ENCODE results near the gene FUT3. TPM values are rescaled to one million over a fixed set of nuclear protein-coding genes. Genes with fewer than 3 reads are reported as not detected.

FUT3 gene
- 0.46 TPM for polyA plus RNA-seq (2012; ENCODE audit: insufficient read length, low read depth)

DNA sequence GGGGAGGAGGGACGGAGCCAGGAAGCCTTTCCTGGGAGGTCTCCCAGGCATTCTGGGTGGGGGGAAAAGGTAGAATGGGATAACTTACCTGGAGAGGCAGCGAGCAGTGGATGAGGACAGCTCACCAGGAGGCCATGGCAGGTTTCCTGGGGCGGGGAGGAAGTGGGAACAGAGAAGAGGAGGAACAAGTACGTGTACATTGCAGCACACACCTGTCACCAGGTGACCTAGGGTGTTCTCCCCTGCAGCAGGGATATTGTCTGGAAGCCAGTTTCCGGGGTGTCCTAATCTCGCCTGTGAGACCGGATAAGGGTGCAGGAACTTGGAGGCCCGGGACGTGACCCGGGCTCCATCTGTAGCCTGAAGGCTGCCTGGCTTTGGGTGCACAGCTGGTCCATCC lies at the start of gene FUT3:
FUT3 (minus strand) TSS at position 148 of the 400 bp plus-strand sequence.
- TF ChIP-seq FOXP2 (optimal IDR thresholded peaks at IDR 0.05; ENCODE audit: borderline replicate concordance, extremely low read depth, extremely low read length, insufficient read depth), result no peak
- no peak for TF ChIP-seq POLR2AphosphoS5 (IDR thresholded peaks at IDR 0.05; ENCODE audit: low read depth, low read length)
- TF ChIP-seq, protein P1, sequence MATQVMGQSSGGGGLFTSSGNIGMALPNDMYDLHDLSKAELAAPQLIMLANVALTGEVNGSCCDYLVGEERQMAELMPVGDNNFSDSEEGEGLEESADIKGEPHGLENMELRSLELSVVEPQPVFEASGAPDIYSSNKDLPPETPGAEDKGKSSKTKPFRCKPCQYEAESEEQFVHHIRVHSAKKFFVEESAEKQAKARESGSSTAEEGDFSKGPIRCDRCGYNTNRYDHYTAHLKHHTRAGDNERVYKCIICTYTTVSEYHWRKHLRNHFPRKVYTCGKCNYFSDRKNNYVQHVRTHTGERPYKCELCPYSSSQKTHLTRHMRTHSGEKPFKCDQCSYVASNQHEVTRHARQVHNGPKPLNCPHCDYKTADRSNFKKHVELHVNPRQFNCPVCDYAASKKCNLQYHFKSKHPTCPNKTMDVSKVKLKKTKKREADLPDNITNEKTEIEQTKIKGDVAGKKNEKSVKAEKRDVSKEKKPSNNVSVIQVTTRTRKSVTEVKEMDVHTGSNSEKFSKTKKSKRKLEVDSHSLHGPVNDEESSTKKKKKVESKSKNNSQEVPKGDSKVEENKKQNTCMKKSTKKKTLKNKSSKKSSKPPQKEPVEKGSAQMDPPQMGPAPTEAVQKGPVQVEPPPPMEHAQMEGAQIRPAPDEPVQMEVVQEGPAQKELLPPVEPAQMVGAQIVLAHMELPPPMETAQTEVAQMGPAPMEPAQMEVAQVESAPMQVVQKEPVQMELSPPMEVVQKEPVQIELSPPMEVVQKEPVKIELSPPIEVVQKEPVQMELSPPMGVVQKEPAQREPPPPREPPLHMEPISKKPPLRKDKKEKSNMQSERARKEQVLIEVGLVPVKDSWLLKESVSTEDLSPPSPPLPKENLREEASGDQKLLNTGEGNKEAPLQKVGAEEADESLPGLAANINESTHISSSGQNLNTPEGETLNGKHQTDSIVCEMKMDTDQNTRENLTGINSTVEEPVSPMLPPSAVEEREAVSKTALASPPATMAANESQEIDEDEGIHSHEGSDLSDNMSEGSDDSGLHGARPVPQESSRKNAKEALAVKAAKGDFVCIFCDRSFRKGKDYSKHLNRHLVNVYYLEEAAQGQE (IDR thresholded peaks at IDR 0.05; ENCODE audit: insufficient read depth in 1 of 2, low read depth in 2 of 2, low read length in 2 of 2), result no peak
- TF ChIP-seq TAF1 (IDR thresholded peaks at IDR 0.05; ENCODE audit: borderline replicate concordance, insufficient read depth, low read length), result no peak
- no peak for TF ChIP-seq SIN3A (IDR thresholded peaks at IDR 0.05; ENCODE audit: borderline replicate concordance, insufficient read depth, low read length)

GRCh38 chr19:5900976-5901375 lies 49.7 kb upstream of the FUT3 start:
- TF ChIP-seq, protein P1 (IDR thresholded peaks at IDR 0.05; ENCODE audit: insufficient read depth in 1 of 2, low read depth in 2 of 2, low read length in 2 of 2), result no peak
- no peak for TF ChIP-seq TAF1 (IDR thresholded peaks at IDR 0.05; ENCODE audit: borderline replicate concordance, insufficient read depth, low read length)
- TF ChIP-seq FOXP2 (optimal IDR thresholded peaks at IDR 0.05; ENCODE audit: borderline replicate concordance, extremely low read depth, extremely low read length, insufficient read depth), result no peak
- no peak for TF ChIP-seq SIN3A (IDR thresholded peaks at IDR 0.05; ENCODE audit: borderline replicate concordance, insufficient read depth, low read length)
- TF ChIP-seq POLR2AphosphoS5 (IDR thresholded peaks at IDR 0.05; ENCODE audit: low read depth, low read length), result no peak

GRCh38 chr19:5899728-5900526 lies 48.7 kb upstream of the FUT3 start:
- no peak for TF ChIP-seq TAF1 (IDR thresholded peaks at IDR 0.05; ENCODE audit: borderline replicate concordance, insufficient read depth, low read length)
- no peak for TF ChIP-seq POLR2AphosphoS5 (IDR thresholded peaks at IDR 0.05; ENCODE audit: low read depth, low read length)
- TF ChIP-seq, protein P1 (IDR thresholded peaks at IDR 0.05; ENCODE audit: insufficient read depth in 1 of 2, low read depth in 2 of 2, low read length in 2 of 2), result no peak
- TF ChIP-seq FOXP2 (optimal IDR thresholded peaks at IDR 0.05; ENCODE audit: borderline replicate concordance, extremely low read depth, extremely low read length, insufficient read depth), result no peak
- TF ChIP-seq SIN3A (IDR thresholded peaks at IDR 0.05; ENCODE audit: borderline replicate concordance, insufficient read depth, low read length), result no peak

DNA sequence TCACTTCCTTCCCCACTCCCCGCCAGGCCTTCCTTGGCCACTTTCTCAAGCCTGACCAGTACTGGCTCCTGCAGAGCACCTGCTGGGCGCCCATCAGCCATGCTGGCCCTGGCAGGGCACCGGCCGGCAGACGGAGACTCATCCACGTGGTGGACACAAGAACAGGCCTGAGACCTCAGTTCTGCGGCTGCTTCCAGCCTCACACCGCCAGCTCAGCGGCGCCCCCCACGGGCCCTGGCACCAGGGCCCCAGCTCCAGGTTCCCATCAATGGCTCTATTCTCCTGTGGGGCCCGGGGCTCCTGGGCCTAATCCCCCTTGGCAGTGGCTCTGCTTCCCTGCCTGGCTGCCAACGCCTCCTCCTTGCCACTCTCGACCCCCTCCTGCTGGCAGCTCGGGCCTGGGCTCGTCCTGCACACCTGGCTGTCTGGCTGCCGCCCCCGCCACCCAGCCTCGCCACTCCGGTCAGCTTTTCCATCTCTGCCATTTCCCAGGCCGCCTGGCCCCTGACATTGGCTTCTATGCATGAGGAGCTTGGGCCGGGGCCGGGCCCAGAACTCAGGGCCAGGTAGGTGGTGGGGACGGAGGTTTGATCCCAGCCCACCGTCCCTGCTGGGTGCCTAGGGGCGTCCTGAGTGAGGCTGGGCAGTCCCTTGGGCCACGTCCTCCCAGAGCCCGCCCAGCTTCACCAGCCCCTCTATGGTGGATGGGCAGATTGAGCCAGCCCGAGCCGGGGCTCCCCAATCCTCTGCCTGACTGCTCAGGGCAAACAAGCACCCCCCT lies 46.1 kb upstream of the FUT3 start:
- no peak for TF ChIP-seq POLR2AphosphoS5 (IDR thresholded peaks at IDR 0.05; ENCODE audit: low read depth, low read length)
- TF ChIP-seq, protein P1 (IDR thresholded peaks at IDR 0.05; ENCODE audit: insufficient read depth in 1 of 2, low read depth in 2 of 2, low read length in 2 of 2), result no peak
- no peak for TF ChIP-seq FOXP2 (optimal IDR thresholded peaks at IDR 0.05; ENCODE audit: borderline replicate concordance, extremely low read depth, extremely low read length, insufficient read depth)
- TF ChIP-seq SIN3A (IDR thresholded peaks at IDR 0.05; ENCODE audit: borderline replicate concordance, insufficient read depth, low read length), result no peak
- no peak for TF ChIP-seq TAF1 (IDR thresholded peaks at IDR 0.05; ENCODE audit: borderline replicate concordance, insufficient read depth, low read length)

All from PFSK-1 (cell line).